ENCODE data around the gene FYB2.

The FYB2 gene

GRCh38 chr1:56709995-56710394, 109.2 kb downstream of the FYB2 start:
- ChIA-PET POLR2A (no interaction called here), CTCF (interaction anchor here (0.6 to 2.4 kb wide), 9 partner anchors 11 to 1453 kb away, joined by 3 to 19 read pairs (median 3); no protein-coding TSS in a partner anchor)
- WGBS (ENCODE audit: insufficient coverage), result 67% methylated on average over 2 of the region's 2 CpGs
- DNase-seq, result no peak
- Histone ChIP-seq H3K9me3 (ENCODE audit: control extremely low read depth in 1 of 5, control insufficient read depth in 4 of 5, insufficient read depth in 2 of 5, low read depth in 1 of 5, low read length in 4 of 5) (no peaks in the 10 kb centered on the region), H3K4me3 (ENCODE audit: control insufficient read depth in 1 of 7, extremely low read depth in 1 of 7, insufficient read depth in 4 of 7, low read depth in 2 of 7, low read length in 6 of 7) (no peak overlapping the region), H3K27ac (ENCODE audit: insufficient read depth in 1 of 2, low read depth in 1 of 2, low read length in 2 of 2, poor library complexity in 1 of 2, severe bottlenecking in 2 of 2) (no peak overlapping the region), H3K36me3 (ENCODE audit: control insufficient read depth in 4 of 4, insufficient read depth in 4 of 4, low read length in 3 of 4) (no peaks in the 10 kb centered on the region), H3K4me1 (ENCODE audit: control extremely low read depth in 1 of 4, control insufficient read depth in 4 of 4, insufficient read depth in 4 of 4, low read length in 3 of 4) (no peaks in the 10 kb centered on the region), H3K27me3 (replicated peaks in 2 of 5; ENCODE audit: control insufficient read depth in 4 of 5, insufficient read depth in 5 of 5, low read length in 4 of 5) (peaks cover 0 to 2% (median 0%) of the 10 kb centered on the region in 5 experiments)

- CTCF ChIA-PET, result interaction anchor here (0.6 to 2.4 kb wide), 11 partner anchors 11 to 1453 kb away, joined by 3 to 19 read pairs (median 4); no protein-coding TSS in a partner anchor
- H3K36me3 ChIP-seq (ENCODE audit: control insufficient read depth in 4 of 4, insufficient read depth in 4 of 4, low read length in 3 of 4), result no peaks in the 10 kb centered on the region
- no peaks in the 10 kb centered on the region for H3K4me1 ChIP-seq (ENCODE audit: control extremely low read depth in 1 of 4, control insufficient read depth in 4 of 4, insufficient read depth in 4 of 4, low read length in 3 of 4)
- no peaks in the 10 kb centered on the region for H3K9me3 ChIP-seq (ENCODE audit: control extremely low read depth in 1 of 5, control insufficient read depth in 4 of 5, insufficient read depth in 2 of 5, low read depth in 1 of 5, low read length in 4 of 5)
- WGBS (ENCODE audit: insufficient coverage), result no CpG with 5 or more reads among the region's 2 CpGs
- DNase-seq, result peak; percentile 53 to 71 (median 64)
- POLR2A ChIA-PET, result no interaction called here
- no peak overlapping the region for H3K27ac ChIP-seq (ENCODE audit: insufficient read depth in 1 of 2, low read depth in 1 of 2, low read length in 2 of 2, poor library complexity in 1 of 2, severe bottlenecking in 2 of 2)
- H3K4me3 ChIP-seq (ENCODE audit: control insufficient read depth in 1 of 7, extremely low read depth in 1 of 7, insufficient read depth in 4 of 7, low read depth in 2 of 7, low read length in 6 of 7), result no peak overlapping the region
- peaks cover 0 to 2% (median 0%) of the 10 kb centered on the region in 5 experiments for H3K27me3 ChIP-seq (replicated peaks in 2 of 5; ENCODE audit: control insufficient read depth in 4 of 5, insufficient read depth in 5 of 5, low read length in 4 of 5)
These were observed 109.8 kb downstream of the FYB2 start for GRCh38 chr1:56709269-56709880.

DNA sequence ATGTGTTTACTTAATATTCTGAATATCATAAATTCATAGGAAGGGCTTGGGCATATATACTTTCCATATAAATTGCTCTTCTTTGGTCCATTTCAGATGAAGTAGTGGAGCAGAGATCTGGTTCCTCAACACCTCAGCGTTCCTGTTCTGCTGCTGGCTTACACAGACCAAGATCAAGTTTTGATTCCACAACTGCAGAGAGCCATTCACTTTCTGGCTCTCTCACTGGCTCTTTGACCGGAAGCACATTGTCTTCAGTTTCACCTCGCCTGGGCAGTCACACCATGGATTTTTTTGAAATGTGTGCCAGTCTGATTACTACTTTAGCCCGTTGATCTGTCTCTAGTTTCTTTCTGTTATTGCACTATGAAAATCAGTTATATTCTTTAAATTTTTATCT, 111.8 kb downstream of the FYB2 start:
- Histone ChIP-seq H3K27ac (ENCODE audit: insufficient read depth in 1 of 2, low read depth in 1 of 2, low read length in 2 of 2, poor library complexity in 1 of 2, severe bottlenecking in 2 of 2) (no peak overlapping the region), H3K36me3 (ENCODE audit: control insufficient read depth in 4 of 4, insufficient read depth in 4 of 4, low read length in 3 of 4) (no peaks in the 10 kb centered on the region), H3K4me3 (ENCODE audit: control insufficient read depth in 1 of 7, extremely low read depth in 1 of 7, insufficient read depth in 4 of 7, low read depth in 2 of 7, low read length in 6 of 7) (no peak overlapping the region), H3K9me3 (ENCODE audit: control extremely low read depth in 1 of 5, control insufficient read depth in 4 of 5, insufficient read depth in 2 of 5, low read depth in 1 of 5, low read length in 4 of 5) (peaks cover 0 to 4% (median 0%) of the 10 kb centered on the region in 5 experiments), H3K4me1 (ENCODE audit: control extremely low read depth in 1 of 4, control insufficient read depth in 4 of 4, insufficient read depth in 4 of 4, low read length in 3 of 4) (no peaks in the 10 kb centered on the region), H3K27me3 (replicated peaks in 2 of 5; ENCODE audit: control insufficient read depth in 4 of 5, insufficient read depth in 5 of 5, low read length in 4 of 5) (peaks cover 0 to 4% (median 0%) of the 10 kb centered on the region in 5 experiments)
- POLR2A ChIA-PET, result no interaction called here
- CTCF ChIA-PET, result no interaction called here
- no peak for DNase-seq
- WGBS (ENCODE audit: insufficient coverage), result 100% methylated on average over 3 of the region's 4 CpGs

- ChIA-PET CTCF (no interaction called here), POLR2A (no interaction called here)
- 91% methylated on average over 1 of the region's 1 CpG for WGBS (ENCODE audit: insufficient coverage)
- no peak for DNase-seq
- H3K27ac ChIP-seq (ENCODE audit: insufficient read depth in 1 of 2, low read depth in 1 of 2, low read length in 2 of 2, poor library complexity in 1 of 2, severe bottlenecking in 2 of 2), result no peak overlapping the region
- H3K36me3 ChIP-seq (ENCODE audit: control insufficient read depth in 4 of 4, insufficient read depth in 4 of 4, low read length in 3 of 4), result no peaks in the 10 kb centered on the region
- no peak overlapping the region for H3K4me3 ChIP-seq (ENCODE audit: control insufficient read depth in 1 of 7, extremely low read depth in 1 of 7, insufficient read depth in 4 of 7, low read depth in 2 of 7, low read length in 6 of 7)
- H3K9me3 ChIP-seq (ENCODE audit: control extremely low read depth in 1 of 5, control insufficient read depth in 4 of 5, insufficient read depth in 2 of 5, low read depth in 1 of 5, low read length in 4 of 5), result peaks cover 0 to 14% (median 0%) of the 10 kb centered on the region in 5 experiments
- peaks cover 0 to 4% (median 0%) of the 10 kb centered on the region in 5 experiments for H3K27me3 ChIP-seq (replicated peaks in 2 of 5; ENCODE audit: control insufficient read depth in 4 of 5, insufficient read depth in 5 of 5, low read length in 4 of 5)
- H3K4me1 ChIP-seq (ENCODE audit: control extremely low read depth in 1 of 4, control insufficient read depth in 4 of 4, insufficient read depth in 4 of 4, low read length in 3 of 4), result no peaks in the 10 kb centered on the region
These were observed 115.5 kb downstream of the FYB2 start for GRCh38 chr1:56703747-56704146.

DNA sequence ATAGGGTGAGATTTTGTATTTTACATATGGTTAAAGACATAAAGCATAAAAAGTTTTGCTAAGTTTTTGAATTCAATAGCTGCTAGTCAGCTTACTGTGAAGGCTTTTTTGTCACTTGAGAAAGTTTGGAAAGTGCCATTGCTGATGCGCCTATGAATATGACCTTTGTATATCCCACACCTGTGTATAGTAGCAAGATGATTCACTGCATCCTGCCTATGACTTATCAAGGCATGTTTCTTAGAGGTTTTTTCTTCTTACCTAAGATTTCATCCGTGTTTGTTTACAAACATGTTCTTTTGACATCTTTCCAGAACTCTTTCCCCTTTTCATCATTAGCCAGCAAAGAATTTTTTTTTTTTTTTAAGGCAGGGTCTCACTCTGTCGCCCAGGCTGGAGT, 122.5 kb downstream of the FYB2 start:
- no peak for DNase-seq
- H3K36me3 ChIP-seq (ENCODE audit: control insufficient read depth in 4 of 4, insufficient read depth in 4 of 4, low read length in 3 of 4), result no peaks in the 10 kb centered on the region
- POLR2A ChIA-PET, result no interaction called here
- no peaks in the 10 kb centered on the region for H3K27me3 ChIP-seq (replicated peaks in 2 of 5; ENCODE audit: control insufficient read depth in 4 of 5, insufficient read depth in 5 of 5, low read length in 4 of 5)
- no peak overlapping the region for H3K4me3 ChIP-seq (ENCODE audit: control insufficient read depth in 1 of 7, extremely low read depth in 1 of 7, insufficient read depth in 4 of 7, low read depth in 2 of 7, low read length in 6 of 7)
- H3K4me1 ChIP-seq (ENCODE audit: control extremely low read depth in 1 of 4, control insufficient read depth in 4 of 4, insufficient read depth in 4 of 4, low read length in 3 of 4), result no peaks in the 10 kb centered on the region
- CTCF ChIA-PET, result no interaction called here
- H3K9me3 ChIP-seq (ENCODE audit: control extremely low read depth in 1 of 5, control insufficient read depth in 4 of 5, insufficient read depth in 2 of 5, low read depth in 1 of 5, low read length in 4 of 5), result peaks cover 0 to 10% (median 0%) of the 10 kb centered on the region in 5 experiments
- 100% methylated on average over 1 of the region's 3 CpGs for WGBS (ENCODE audit: insufficient coverage)
- no peak overlapping the region for H3K27ac ChIP-seq (ENCODE audit: insufficient read depth in 1 of 2, low read depth in 1 of 2, low read length in 2 of 2, poor library complexity in 1 of 2, severe bottlenecking in 2 of 2)

DNA sequence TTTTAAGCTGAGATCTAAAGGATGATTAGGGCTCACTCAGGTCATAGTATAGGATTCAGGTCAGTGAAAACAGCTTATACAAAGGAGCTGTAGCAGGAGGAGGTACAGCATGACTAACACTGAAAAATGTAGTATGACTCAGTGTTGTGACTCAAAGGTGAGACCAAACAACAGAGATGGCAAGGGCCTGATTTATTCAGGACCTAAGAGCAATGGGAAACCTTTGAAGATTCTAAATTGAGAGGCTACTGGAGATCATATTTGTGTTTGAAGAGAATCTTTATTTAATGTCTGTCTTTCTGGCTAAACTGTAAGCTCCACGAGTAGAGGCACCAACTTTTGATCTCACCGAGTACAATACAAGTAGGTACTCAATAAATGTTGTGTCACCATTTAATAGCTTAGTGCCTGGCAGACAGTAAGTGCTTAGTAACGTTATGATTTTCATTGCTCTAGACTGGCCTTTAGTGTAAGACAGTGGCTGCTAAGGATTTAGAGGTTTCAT, 130.6 kb downstream of the FYB2 start:
- CTCF ChIA-PET, result no interaction called here
- Histone ChIP-seq H3K9me3 (ENCODE audit: control extremely low read depth in 1 of 5, control insufficient read depth in 4 of 5, insufficient read depth in 2 of 5, low read depth in 1 of 5, low read length in 4 of 5) (no peaks in the 10 kb centered on the region), H3K27ac (ENCODE audit: insufficient read depth in 1 of 2, low read depth in 1 of 2, low read length in 2 of 2, poor library complexity in 1 of 2, severe bottlenecking in 2 of 2) (no peak overlapping the region), H3K4me1 (ENCODE audit: control extremely low read depth in 1 of 4, control insufficient read depth in 4 of 4, insufficient read depth in 4 of 4, low read length in 3 of 4) (no peaks in the 10 kb centered on the region), H3K27me3 (replicated peaks in 2 of 5; ENCODE audit: control insufficient read depth in 4 of 5, insufficient read depth in 5 of 5, low read length in 4 of 5) (no peaks in the 10 kb centered on the region), H3K36me3 (ENCODE audit: control insufficient read depth in 4 of 4, insufficient read depth in 4 of 4, low read length in 3 of 4) (no peaks in the 10 kb centered on the region), H3K4me3 (ENCODE audit: control insufficient read depth in 1 of 7, extremely low read depth in 1 of 7, insufficient read depth in 4 of 7, low read depth in 2 of 7, low read length in 6 of 7) (no peak overlapping the region)
- POLR2A ChIA-PET, result no interaction called here
- 100% methylated on average over 3 of the region's 3 CpGs for WGBS (ENCODE audit: insufficient coverage)
- no peak for DNase-seq

GRCh38 chr1:56686169-56686568, 133.0 kb downstream of the FYB2 start:
- H3K9me3 ChIP-seq (ENCODE audit: control extremely low read depth in 1 of 5, control insufficient read depth in 4 of 5, insufficient read depth in 2 of 5, low read depth in 1 of 5, low read length in 4 of 5), result no peaks in the 10 kb centered on the region
- CTCF ChIA-PET, result no interaction called here
- H3K27me3 ChIP-seq (replicated peaks in 2 of 5; ENCODE audit: control insufficient read depth in 4 of 5, insufficient read depth in 5 of 5, low read length in 4 of 5), result no peaks in the 10 kb centered on the region
- WGBS (ENCODE audit: insufficient coverage), result no CpG with 5 or more reads among the region's 2 CpGs
- no peak overlapping the region for H3K4me3 ChIP-seq (ENCODE audit: control insufficient read depth in 1 of 7, extremely low read depth in 1 of 7, insufficient read depth in 4 of 7, low read depth in 2 of 7, low read length in 6 of 7)
- no peaks in the 10 kb centered on the region for H3K4me1 ChIP-seq (ENCODE audit: control extremely low read depth in 1 of 4, control insufficient read depth in 4 of 4, insufficient read depth in 4 of 4, low read length in 3 of 4)
- no peaks in the 10 kb centered on the region for H3K36me3 ChIP-seq (ENCODE audit: control insufficient read depth in 4 of 4, insufficient read depth in 4 of 4, low read length in 3 of 4)
- POLR2A ChIA-PET, result no interaction called here
- no peak overlapping the region for H3K27ac ChIP-seq (ENCODE audit: insufficient read depth in 1 of 2, low read depth in 1 of 2, low read length in 2 of 2, poor library complexity in 1 of 2, severe bottlenecking in 2 of 2)
- no peak for DNase-seq

All from common myeloid progenitor, CD34-positive (primary cell).